ENCODE measurements around the gene ALG12. TPM values are rescaled to one million over a fixed set of nuclear protein-coding genes. Genes with fewer than 3 reads are reported as not detected.

The ALG12 gene
- total and polyA plus RNA-seq, 2 experiments from 2014 or later: 18.7 to 23.3 TPM

DNA sequence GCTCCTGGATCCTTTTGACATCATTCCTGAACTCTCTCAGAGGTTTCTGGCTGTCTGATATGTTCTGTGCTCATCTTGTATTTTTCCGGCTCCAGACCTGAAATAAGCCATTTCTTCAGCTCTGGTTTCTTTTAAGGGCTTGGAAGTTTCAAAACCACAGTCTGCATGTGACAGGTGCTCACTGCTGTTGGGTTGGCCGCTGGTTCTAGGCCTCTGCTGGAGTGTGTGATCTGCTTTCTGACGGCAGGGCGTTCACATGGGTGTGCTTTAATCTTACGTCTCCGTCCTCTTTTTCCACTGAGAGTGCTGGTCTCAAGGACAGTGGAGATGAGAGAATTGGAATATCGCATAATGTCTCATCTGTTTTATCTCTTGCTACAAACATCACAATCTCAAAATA, 54.3 kb downstream of the ALG12 start (continued):
- TF ChIP-seq, protein P1, sequence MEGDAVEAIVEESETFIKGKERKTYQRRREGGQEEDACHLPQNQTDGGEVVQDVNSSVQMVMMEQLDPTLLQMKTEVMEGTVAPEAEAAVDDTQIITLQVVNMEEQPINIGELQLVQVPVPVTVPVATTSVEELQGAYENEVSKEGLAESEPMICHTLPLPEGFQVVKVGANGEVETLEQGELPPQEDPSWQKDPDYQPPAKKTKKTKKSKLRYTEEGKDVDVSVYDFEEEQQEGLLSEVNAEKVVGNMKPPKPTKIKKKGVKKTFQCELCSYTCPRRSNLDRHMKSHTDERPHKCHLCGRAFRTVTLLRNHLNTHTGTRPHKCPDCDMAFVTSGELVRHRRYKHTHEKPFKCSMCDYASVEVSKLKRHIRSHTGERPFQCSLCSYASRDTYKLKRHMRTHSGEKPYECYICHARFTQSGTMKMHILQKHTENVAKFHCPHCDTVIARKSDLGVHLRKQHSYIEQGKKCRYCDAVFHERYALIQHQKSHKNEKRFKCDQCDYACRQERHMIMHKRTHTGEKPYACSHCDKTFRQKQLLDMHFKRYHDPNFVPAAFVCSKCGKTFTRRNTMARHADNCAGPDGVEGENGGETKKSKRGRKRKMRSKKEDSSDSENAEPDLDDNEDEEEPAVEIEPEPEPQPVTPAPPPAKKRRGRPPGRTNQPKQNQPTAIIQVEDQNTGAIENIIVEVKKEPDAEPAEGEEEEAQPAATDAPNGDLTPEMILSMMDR (conservative IDR thresholded peaks at IDR 0.05; ENCODE audit: low read depth in 2 of 2): no peak
- TF ChIP-seq EZH2 (IDR thresholded peaks at IDR 0.05; ENCODE audit: low read depth, unreplicated experiment): no peak
- no peak for TF ChIP-seq ZNF114 (CRISPR knock-in tag; IDR thresholded peaks at IDR 0.05)

DNA sequence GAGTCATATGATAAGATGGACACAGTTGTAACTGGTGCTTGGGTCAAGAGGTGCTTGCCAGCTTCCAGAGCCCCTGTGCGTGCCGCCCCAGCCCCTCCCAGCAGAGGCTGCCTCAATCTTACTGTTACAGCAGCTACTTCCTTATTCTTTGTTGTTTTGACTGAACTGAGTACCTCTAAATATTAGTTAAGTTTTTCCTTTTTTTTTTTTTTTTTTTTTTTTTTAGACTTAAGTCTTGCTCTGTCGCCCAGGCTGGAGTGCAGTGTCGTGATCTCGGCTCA, 55.8 kb downstream of the ALG12 start:
- Mint-ChIP-seq H3K36me3 (ENCODE audit: low read depth) (peaks cover 27% of the 10 kb centered on the region), H3K27ac (no peak overlapping the region), H3K27me3 (ENCODE audit: insufficient read depth, low read depth, poor library complexity) (peaks cover 4% of the 10 kb centered on the region), H3K9me3 (peaks cover 20% of the 10 kb centered on the region), H3K4me1 (peaks cover 3% of the 10 kb centered on the region; the same call in 2 of the 3 replicates), H3K4me3 (no peak overlapping the region)
- Histone ChIP-seq H3K4me3 (no peak overlapping the region), H4K20me1 (replicated peaks; ENCODE audit: insufficient read depth) (peaks cover 57% of the 10 kb centered on the region), H3K36me3 (ENCODE audit: insufficient read depth) (no peaks in the 10 kb centered on the region), H3K4me1 (ENCODE audit: insufficient read depth) (peaks cover 6% of the 10 kb centered on the region; the same call in 1 of the 2 replicates), H3K79me2 (replicated peaks; ENCODE audit: insufficient read depth) (peaks cover 94% of the 10 kb centered on the region), H3K4me2 (no peak overlapping the region), H3K27ac (ENCODE audit: low read depth) (0 out of 2 replicates have a peak overlapping the region, but pooled peaks have one; percentile 32), H3F3A (replicated peaks; ENCODE audit: low read depth) (no peaks in the 10 kb centered on the region), H3K27me3 (ENCODE audit: insufficient read depth) (no peaks in the 10 kb centered on the region), H2AFZ (no peak overlapping the region), H3K9me2 (ENCODE audit: insufficient read depth) (no peaks in the 10 kb centered on the region)
- TF ChIP-seq, protein P2, sequence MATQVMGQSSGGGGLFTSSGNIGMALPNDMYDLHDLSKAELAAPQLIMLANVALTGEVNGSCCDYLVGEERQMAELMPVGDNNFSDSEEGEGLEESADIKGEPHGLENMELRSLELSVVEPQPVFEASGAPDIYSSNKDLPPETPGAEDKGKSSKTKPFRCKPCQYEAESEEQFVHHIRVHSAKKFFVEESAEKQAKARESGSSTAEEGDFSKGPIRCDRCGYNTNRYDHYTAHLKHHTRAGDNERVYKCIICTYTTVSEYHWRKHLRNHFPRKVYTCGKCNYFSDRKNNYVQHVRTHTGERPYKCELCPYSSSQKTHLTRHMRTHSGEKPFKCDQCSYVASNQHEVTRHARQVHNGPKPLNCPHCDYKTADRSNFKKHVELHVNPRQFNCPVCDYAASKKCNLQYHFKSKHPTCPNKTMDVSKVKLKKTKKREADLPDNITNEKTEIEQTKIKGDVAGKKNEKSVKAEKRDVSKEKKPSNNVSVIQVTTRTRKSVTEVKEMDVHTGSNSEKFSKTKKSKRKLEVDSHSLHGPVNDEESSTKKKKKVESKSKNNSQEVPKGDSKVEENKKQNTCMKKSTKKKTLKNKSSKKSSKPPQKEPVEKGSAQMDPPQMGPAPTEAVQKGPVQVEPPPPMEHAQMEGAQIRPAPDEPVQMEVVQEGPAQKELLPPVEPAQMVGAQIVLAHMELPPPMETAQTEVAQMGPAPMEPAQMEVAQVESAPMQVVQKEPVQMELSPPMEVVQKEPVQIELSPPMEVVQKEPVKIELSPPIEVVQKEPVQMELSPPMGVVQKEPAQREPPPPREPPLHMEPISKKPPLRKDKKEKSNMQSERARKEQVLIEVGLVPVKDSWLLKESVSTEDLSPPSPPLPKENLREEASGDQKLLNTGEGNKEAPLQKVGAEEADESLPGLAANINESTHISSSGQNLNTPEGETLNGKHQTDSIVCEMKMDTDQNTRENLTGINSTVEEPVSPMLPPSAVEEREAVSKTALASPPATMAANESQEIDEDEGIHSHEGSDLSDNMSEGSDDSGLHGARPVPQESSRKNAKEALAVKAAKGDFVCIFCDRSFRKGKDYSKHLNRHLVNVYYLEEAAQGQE (IDR thresholded peaks at IDR 0.05; ENCODE audit: unreplicated experiment): no peak
- TF ChIP-seq ZNF114 (CRISPR knock-in tag; IDR thresholded peaks at IDR 0.05): no peak
- TF ChIP-seq STAT1 (IDR thresholded peaks at IDR 0.05; ENCODE audit: unreplicated experiment): no peak
- TF ChIP-seq NANOG (IDR thresholded peaks at IDR 0.05; ENCODE audit: borderline replicate concordance): no peak
- no peak for TF ChIP-seq EZH2 (IDR thresholded peaks at IDR 0.05; ENCODE audit: low read depth, unreplicated experiment)
- TF ChIP-seq EZH2phosphoT487 (IDR thresholded peaks at IDR 0.05; ENCODE audit: unreplicated experiment): no peak
- no peak for TF ChIP-seq JUNB (IDR thresholded peaks at IDR 0.05; ENCODE audit: unreplicated experiment)
- ATAC-seq: no peak
- DNase-seq (ENCODE audit: low spot score): no peak

All from GM23338 (cell line).